ENCODE results near the gene FCN3. TPM values are rescaled to one million over a fixed set of nuclear protein-coding genes. Genes with fewer than 3 reads are reported as not detected.

Gene FCN3
- total and polyA plus RNA-seq, 10 of the 15 experiments (the other 5 are each of a cell fraction or from before 2014, with no cell fraction given): 0.28 TPM; not detected in 9

DNA sequence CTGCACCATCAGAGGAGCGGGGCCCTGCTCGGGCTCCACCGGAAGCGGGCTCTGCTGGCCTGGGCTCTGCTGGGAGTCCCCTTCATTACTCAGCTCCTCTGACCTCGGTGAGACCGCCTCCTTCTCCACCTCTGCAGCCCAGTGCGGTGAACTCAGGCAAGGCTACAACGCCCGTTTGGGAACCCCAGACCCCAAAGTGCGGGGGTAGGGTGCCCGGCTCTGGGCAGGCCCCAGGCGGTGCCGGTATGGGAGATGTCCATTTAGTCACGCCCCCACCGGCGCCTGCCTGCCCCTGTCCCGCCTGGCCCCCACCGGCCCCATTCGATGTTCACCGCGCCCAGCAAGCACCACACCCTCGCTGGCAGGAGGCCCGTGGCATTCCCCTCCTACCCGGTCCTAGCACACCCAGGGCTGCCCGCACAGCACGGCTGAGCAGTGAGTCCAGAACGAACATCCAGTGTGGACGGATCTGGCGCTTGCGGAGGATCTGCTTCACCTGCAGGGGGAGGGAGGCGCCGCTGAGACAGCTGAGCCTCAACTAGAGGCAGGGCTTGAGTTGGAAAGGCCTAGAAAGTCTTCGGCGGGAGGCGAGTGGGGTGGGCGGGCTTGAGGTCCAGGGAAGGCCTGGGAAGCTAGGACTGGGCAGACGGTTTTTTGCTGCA lies 17.9 kb downstream of the FCN3 start:
- Histone ChIP-seq H3K79me2 (ENCODE audit: control insufficient read depth, insufficient read depth, low read length) (no peaks in the 10 kb centered on the region), H4K20me1 (ENCODE audit: control insufficient read depth, insufficient read depth) (no peaks in the 10 kb centered on the region), H3K4me2 (ENCODE audit: control insufficient read depth, insufficient read depth) (peak overlapping the region; percentile 68; the same call in 1 of the 2 replicates), H3K36me3 (ENCODE audit: control insufficient read depth in 2 of 2, insufficient read depth in 2 of 2, low read length in 1 of 2) (no peaks in the 10 kb centered on the region), H3K27ac (ENCODE audit: control insufficient read depth, insufficient read depth) (no peak overlapping the region), H3K27me3 (replicated peaks in 1 of 2; ENCODE audit: control insufficient read depth in 2 of 2, insufficient read depth in 2 of 2, low read length in 1 of 2) (no peaks in the 10 kb centered on the region; a peak in 1 of 4 replicates), H3K4me3 (peak overlapping the region; percentile 54; the same call in 1 of the 2 replicates), H3K9me3 (replicated peaks; ENCODE audit: control insufficient read depth, insufficient read depth, low read length) (no peaks in the 10 kb centered on the region), H3K4me1 (ENCODE audit: control insufficient read depth, insufficient read depth, low read length) (peaks cover 13% of the 10 kb centered on the region), H3K9ac (ENCODE audit: control insufficient read depth, insufficient read depth, low read length) (no peak overlapping the region), H2AFZ (ENCODE audit: control insufficient read depth, low read depth, low read length) (peak overlapping the region; percentile 93)
- no peak for DNase-seq (ENCODE audit: low read depth, low spot score)
- ChIA-PET SMC1A (ENCODE audit: uncharacterized antibody, unreplicated experiment) (interaction anchor here (0.8 to 2.0 kb wide), 10 partner anchors 8 to 250 kb away, joined by 3 to 16 read pairs (median 4); partner anchors contain the start of gene MAP3K6), POLR2A (no interaction called here), RAD21 (ENCODE audit: unreplicated experiment) (interaction anchor here (0.7 to 3.1 kb wide), 8 partner anchors 9 to 257 kb away, joined by 3 to 16 read pairs (median 4); partner anchors contain the start of genes GPR3 and MAP3K6), CTCF (interaction anchor here (0.9 to 8.7 kb wide), 22 partner anchors 10 to 306 kb away, joined by 3 to 126 read pairs (median 5); partner anchors contain the start of genes AHDC1, GPR3, MAP3K6 and SYTL1)
- intact Hi-C loops (cut with micrococcal nuclease; ENCODE audit: unreplicated experiment) (loop anchor here (1.0 kb wide), 1 partner anchor 32 kb away; no protein-coding TSS in a partner anchor), in situ Hi-C loops (cut with MboI) (no loop called here)
- 23% methylated on average over 34 of the region's 37 CpGs for WGBS (ENCODE audit: insufficient coverage, insufficient replicate concordance, low lambda C conversion rate, missing lambda C conversion rate)
- no TSS peak for BruUV-seq (replicated peaks)
- no peak for FAIRE-seq
- no peak for TF ChIP-seq ZNF217 (IDR thresholded peaks at IDR 0.05)
- no peak for TF ChIP-seq SMAD1 (IDR thresholded peaks at IDR 0.05; ENCODE audit: low read depth, partially characterized antibody)
- TF ChIP-seq, protein P1, sequence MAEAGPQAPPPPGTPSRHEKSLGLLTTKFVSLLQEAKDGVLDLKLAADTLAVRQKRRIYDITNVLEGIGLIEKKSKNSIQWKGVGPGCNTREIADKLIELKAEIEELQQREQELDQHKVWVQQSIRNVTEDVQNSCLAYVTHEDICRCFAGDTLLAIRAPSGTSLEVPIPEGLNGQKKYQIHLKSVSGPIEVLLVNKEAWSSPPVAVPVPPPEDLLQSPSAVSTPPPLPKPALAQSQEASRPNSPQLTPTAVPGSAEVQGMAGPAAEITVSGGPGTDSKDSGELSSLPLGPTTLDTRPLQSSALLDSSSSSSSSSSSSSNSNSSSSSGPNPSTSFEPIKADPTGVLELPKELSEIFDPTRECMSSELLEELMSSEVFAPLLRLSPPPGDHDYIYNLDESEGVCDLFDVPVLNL (IDR thresholded peaks at IDR 0.05; ENCODE audit: low read depth, low read length): no peak
- TF ChIP-seq E4F1 (IDR thresholded peaks at IDR 0.05; ENCODE audit: borderline replicate concordance, partially characterized antibody): no peak
- TF ChIP-seq, protein P2, sequence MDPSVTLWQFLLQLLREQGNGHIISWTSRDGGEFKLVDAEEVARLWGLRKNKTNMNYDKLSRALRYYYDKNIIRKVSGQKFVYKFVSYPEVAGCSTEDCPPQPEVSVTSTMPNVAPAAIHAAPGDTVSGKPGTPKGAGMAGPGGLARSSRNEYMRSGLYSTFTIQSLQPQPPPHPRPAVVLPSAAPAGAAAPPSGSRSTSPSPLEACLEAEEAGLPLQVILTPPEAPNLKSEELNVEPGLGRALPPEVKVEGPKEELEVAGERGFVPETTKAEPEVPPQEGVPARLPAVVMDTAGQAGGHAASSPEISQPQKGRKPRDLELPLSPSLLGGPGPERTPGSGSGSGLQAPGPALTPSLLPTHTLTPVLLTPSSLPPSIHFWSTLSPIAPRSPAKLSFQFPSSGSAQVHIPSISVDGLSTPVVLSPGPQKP (IDR thresholded peaks at IDR 0.05; ENCODE audit: low read depth, low read length): no peak
- TF ChIP-seq BCL11A (IDR thresholded peaks at IDR 0.05; ENCODE audit: low read depth, low read length): no peak
- no peak for TF ChIP-seq ZBED1 (IDR thresholded peaks at IDR 0.05; ENCODE audit: borderline replicate concordance)
- no peak for ATAC-seq

All from GM12878 (cell line).